ENCODE measurements around the gene ATG10.

GRCh38 chr5:82164176-82164976 is 192.6 kb downstream of the ATG10 start:
- TF ChIP-seq, protein P1, sequence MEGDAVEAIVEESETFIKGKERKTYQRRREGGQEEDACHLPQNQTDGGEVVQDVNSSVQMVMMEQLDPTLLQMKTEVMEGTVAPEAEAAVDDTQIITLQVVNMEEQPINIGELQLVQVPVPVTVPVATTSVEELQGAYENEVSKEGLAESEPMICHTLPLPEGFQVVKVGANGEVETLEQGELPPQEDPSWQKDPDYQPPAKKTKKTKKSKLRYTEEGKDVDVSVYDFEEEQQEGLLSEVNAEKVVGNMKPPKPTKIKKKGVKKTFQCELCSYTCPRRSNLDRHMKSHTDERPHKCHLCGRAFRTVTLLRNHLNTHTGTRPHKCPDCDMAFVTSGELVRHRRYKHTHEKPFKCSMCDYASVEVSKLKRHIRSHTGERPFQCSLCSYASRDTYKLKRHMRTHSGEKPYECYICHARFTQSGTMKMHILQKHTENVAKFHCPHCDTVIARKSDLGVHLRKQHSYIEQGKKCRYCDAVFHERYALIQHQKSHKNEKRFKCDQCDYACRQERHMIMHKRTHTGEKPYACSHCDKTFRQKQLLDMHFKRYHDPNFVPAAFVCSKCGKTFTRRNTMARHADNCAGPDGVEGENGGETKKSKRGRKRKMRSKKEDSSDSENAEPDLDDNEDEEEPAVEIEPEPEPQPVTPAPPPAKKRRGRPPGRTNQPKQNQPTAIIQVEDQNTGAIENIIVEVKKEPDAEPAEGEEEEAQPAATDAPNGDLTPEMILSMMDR (IDR thresholded peaks at IDR 0.05; ENCODE audit: low read depth, low read length): no peak
- no peak for TF ChIP-seq POLR2A (IDR thresholded peaks at IDR 0.05; ENCODE audit: extremely low read depth, insufficient read length)
